Endothelial cell of umbilical vein (primary cell): Measurements from ENCODE around the gene OR5B21. TPM values are rescaled to one million over a fixed set of nuclear protein-coding genes. Genes with fewer than 3 reads are reported as not detected.

ENCODE experiments used
- BruUV-seq: library from RNA; stranded (reverse); fragments of 400-500 nt; replicated peaks from 2 replicates; lab custom pipeline; 2021; lab: Mats Ljungman, UMichigan
- CTCF ChIA-PET: fragments of 300-600, 350-600 bp; sonication (Branson Sonifier 250); formaldehyde crosslinking; loops from one replicate; lab custom pipeline; 2021; ENCODE audit warnings: antibody characterized with exemption, inconsistent platforms; lab: Charles Lee
- POLR2A ChIA-PET: fragments of 300-600, 350-600 bp; sonication (Branson Sonifier 250); formaldehyde crosslinking; loops from one replicate; lab custom pipeline; 2021; ENCODE audit warnings: antibody characterized with exemption, inconsistent platforms; lab: Charles Lee
- DNase-seq: peaks from one replicate; pipeline ENCODE4 v3.0.0-alpha.2; 2011; ENCODE audit warnings: low read depth, low spot score
- FAIRE-seq: peaks from 2 replicates; lab custom pipeline; 2011; peaks lifted over from hg19 to GRCh38; lab: Jason Lieb, UNC
- H2AFZ ChIP-seq: 2 replicates; pipeline ENCODE4 v1.6.0; 2012; ENCODE audit warnings: low read depth, low read length, control low read depth, inconsistent platforms
- H3K27ac ChIP-seq: 2 replicates; pipeline ENCODE4 v1.5.1; 2011; ENCODE audit warnings: low read depth, mild to moderate bottlenecking, control low read depth, low read length, moderate library complexity; ENCODE audit not compliant: insufficient read depth
- H3K27me3 ChIP-seq, 2 experiments: 2 replicates each; pipeline versions ENCODE4 v1.6.0 to v1.6.1; 2011; ENCODE audit warnings: low read length in 2 of 2, mixed read lengths in 1 of 2; ENCODE audit not compliant: control insufficient read depth in 2 of 2, insufficient read depth in 2 of 2
- H3K36me3 ChIP-seq, 2 experiments: 2 replicates in 1 of 2; 3 replicates in 1 of 2; pipeline ENCODE4 v1.5.1; 2011; ENCODE audit warnings: low read length in 2 of 2, mild to moderate bottlenecking in 1 of 2, moderate library complexity in 1 of 2; ENCODE audit not compliant: control insufficient read depth in 2 of 2, insufficient read depth in 2 of 2; ENCODE audit errors: extremely low read depth in 1 of 2
- H3K4me1 ChIP-seq: 3 replicates; pipeline ENCODE4 v1.5.1; 2011; ENCODE audit warnings: mild to moderate bottlenecking, low read length; ENCODE audit not compliant: control insufficient read depth, insufficient read depth; ENCODE audit errors: extremely low read depth
- H3K4me2 ChIP-seq: 2 replicates; pipeline ENCODE4 v1.6.1; 2011; ENCODE audit warnings: low read length, control low read depth, mixed read lengths; ENCODE audit not compliant: insufficient read depth
- H3K4me3 ChIP-seq, 3 experiments: fragments of 200-600 bp in 1 of 3; sonication (generic), shearing (Covaris generic) in 1 of 3; replicated peaks in 1 of 3; 2 replicates each; pipeline ENCODE4 v1.5.1; 2011 to 2016; ENCODE audit warnings: control low read depth in 3 of 3, low read length in 3 of 3, mild to moderate bottlenecking in 2 of 3, inconsistent platforms in 1 of 3, low read depth in 1 of 3, moderate library complexity in 1 of 3; ENCODE audit not compliant: insufficient read depth in 1 of 3
- H3K79me2 ChIP-seq: 2 replicates; pipeline ENCODE4 v1.6.0; 2012; ENCODE audit warnings: low read length, inconsistent platforms; ENCODE audit not compliant: control insufficient read depth, insufficient read depth
- H3K9ac ChIP-seq: replicated peaks from 2 replicates; pipeline ENCODE3; 2011; ENCODE audit warnings: low read length, control low read depth; ENCODE audit not compliant: insufficient read depth; ENCODE audit errors: extremely low read depth
- H3K9me1 ChIP-seq: replicated peaks from 3 replicates; pipeline ENCODE4 v1.6.0; 2011; ENCODE audit warnings: mild to moderate bottlenecking, low read length; ENCODE audit not compliant: control insufficient read depth, insufficient read depth; ENCODE audit errors: extremely low read depth
- H3K9me3 ChIP-seq: replicated peaks from 2 replicates; pipeline ENCODE4 v1.5.1; 2012; ENCODE audit warnings: low read length, inconsistent platforms; ENCODE audit not compliant: control insufficient read depth, insufficient read depth
- H4K20me1 ChIP-seq: replicated peaks from 2 replicates; pipeline ENCODE3; 2011; ENCODE audit warnings: mild to moderate bottlenecking, low read length; ENCODE audit not compliant: control insufficient read depth, insufficient read depth; ENCODE audit errors: extremely low read depth
- EZH2 ChIP-seq: IDR thresholded peaks from 2 replicates; pipeline ENCODE4 v1.6.1; 2012; ENCODE audit warnings: borderline replicate concordance, low read depth, mild to moderate bottlenecking, moderate library complexity, low read length, inconsistent platforms; ENCODE audit not compliant: severe bottlenecking
- FOS ChIP-seq: IDR thresholded peaks from 2 replicates; pipeline ENCODE4 v1.6.1; 2011; ENCODE audit warnings: mild to moderate bottlenecking, low read length, moderate library complexity, borderline replicate concordance; ENCODE audit not compliant: insufficient read depth
- GATA2 ChIP-seq: IDR thresholded peaks from 2 replicates; pipeline ENCODE4 v1.7.0; 2011; ENCODE audit warnings: low read depth, mild to moderate bottlenecking, moderate library complexity, mixed read lengths, low read length; ENCODE audit not compliant: insufficient read length, insufficient read depth
- JUN ChIP-seq: IDR thresholded peaks from 2 replicates; pipeline ENCODE4 v1.6.1; 2011; ENCODE audit warnings: borderline replicate concordance, low read depth; ENCODE audit not compliant: insufficient read length, insufficient read depth
- MAX ChIP-seq: IDR thresholded peaks from 2 replicates; pipeline ENCODE4 v1.6.1; 2011; ENCODE audit not compliant: insufficient read depth, insufficient read length
- MYC ChIP-seq: IDR thresholded peaks from one replicate; pipeline ENCODE4 v1.6.1; 2011; ENCODE audit warnings: mild to moderate bottlenecking, low read depth, low read length
- POLR2A ChIP-seq: IDR thresholded peaks from 2 replicates; pipeline ENCODE4 v1.6.1; 2012; ENCODE audit warnings: low read depth, mild to moderate bottlenecking, control low read depth, low read length
- POLR2AphosphoS5 ChIP-seq: IDR thresholded peaks from 2 replicates; pipeline ENCODE4 v1.6.1; 2012; ENCODE audit warnings: low read depth, mild to moderate bottlenecking, control low read depth, low read length, moderate library complexity; ENCODE audit not compliant: insufficient read depth
- dilution Hi-C: fragments of 300-500 bp; cut with MboI; formaldehyde crosslinking; loops from one replicate; pipeline ENCODE4 v1.15.0; 2019; ENCODE audit warnings: low sequenced_read_pairs; ENCODE audit not compliant: extremely low pct_ligation_motif_present
- intact Hi-C: fragments of 100-400 bp; cut with micrococcal nuclease; formaldehyde crosslinking; loops from one replicate; pipeline ENCODE4 v1.10.0; 2022
- polyA plus RNA-seq, 4 experiments: library from polyadenylated mRNA; depleted of rRNA in 3 of 4; stranded (reverse) in 3 of 4; unstranded in 1 of 4; fragments of >200 nt; gene quantifications; 2 replicates each; pipeline versions ENCODE4 v1.2.1 to v1.2.3, GENCODE V29; 2011 to 2012; ENCODE audit warnings: missing spikeins in 1 of 4
- total RNA-seq: library from RNA; stranded (reverse); gene quantifications from 2 replicates; pipeline ENCODE4 v1.2.3, GENCODE V29; 2021
- TF ChIP-seq, protein P1 (sequence below), 2 donors: IDR thresholded peaks; 1 replicate in 1 of 2; 2 replicates in 1 of 2; pipeline ENCODE4 v1.5.1; 2011; ENCODE audit warnings: low read length in 2 of 2, mild to moderate bottlenecking in 2 of 2, moderate library complexity in 2 of 2, control low read depth in 1 of 2, inconsistent platforms in 1 of 2, low read depth in 1 of 2; ENCODE audit not compliant: insufficient read depth in 1 of 2; ENCODE audit errors: extremely low read depth in 1 of 2

Gene OR5B21
- total and polyA plus RNA-seq, 2 donors (not counting 3 experiments of a cell fraction or from before 2014, with no cell fraction given): not detected

GRCh38 chr11:58506935-58507334, 970 bp downstream of the OR5B21 start:
- Histone ChIP-seq H3K9me1 (no peaks in the 10 kb centered on the region), H3K4me1 (no peaks in the 10 kb centered on the region), H3K4me2 (no peak overlapping the region), H3K9me3 (no peaks in the 10 kb centered on the region), H3K9ac (no peak overlapping the region), H3K36me3 (no peaks in the 10 kb centered on the region), H3K4me3 (no peak overlapping the region), H3K27me3 (peaks cover 4 to 11% of the 10 kb centered on the region in 2 experiments), H3K27ac (no peak overlapping the region), H3K79me2 (no peaks in the 10 kb centered on the region), H2AFZ (no peak overlapping the region), H4K20me1 (no peaks in the 10 kb centered on the region)
- no peak for TF ChIP-seq POLR2AphosphoS5
- TF ChIP-seq, protein P1, sequence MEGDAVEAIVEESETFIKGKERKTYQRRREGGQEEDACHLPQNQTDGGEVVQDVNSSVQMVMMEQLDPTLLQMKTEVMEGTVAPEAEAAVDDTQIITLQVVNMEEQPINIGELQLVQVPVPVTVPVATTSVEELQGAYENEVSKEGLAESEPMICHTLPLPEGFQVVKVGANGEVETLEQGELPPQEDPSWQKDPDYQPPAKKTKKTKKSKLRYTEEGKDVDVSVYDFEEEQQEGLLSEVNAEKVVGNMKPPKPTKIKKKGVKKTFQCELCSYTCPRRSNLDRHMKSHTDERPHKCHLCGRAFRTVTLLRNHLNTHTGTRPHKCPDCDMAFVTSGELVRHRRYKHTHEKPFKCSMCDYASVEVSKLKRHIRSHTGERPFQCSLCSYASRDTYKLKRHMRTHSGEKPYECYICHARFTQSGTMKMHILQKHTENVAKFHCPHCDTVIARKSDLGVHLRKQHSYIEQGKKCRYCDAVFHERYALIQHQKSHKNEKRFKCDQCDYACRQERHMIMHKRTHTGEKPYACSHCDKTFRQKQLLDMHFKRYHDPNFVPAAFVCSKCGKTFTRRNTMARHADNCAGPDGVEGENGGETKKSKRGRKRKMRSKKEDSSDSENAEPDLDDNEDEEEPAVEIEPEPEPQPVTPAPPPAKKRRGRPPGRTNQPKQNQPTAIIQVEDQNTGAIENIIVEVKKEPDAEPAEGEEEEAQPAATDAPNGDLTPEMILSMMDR (IDR thresholded peaks at IDR 0.05; ENCODE audit: extremely low read depth in 1 of 2, insufficient read depth in 1 of 2, low read depth in 1 of 2, low read length in 2 of 2): no peak
- TF ChIP-seq EZH2: no peak
- no peak for TF ChIP-seq MAX
- TF ChIP-seq GATA2: no peak
- TF ChIP-seq MYC: no peak
- no peak for TF ChIP-seq POLR2A
- TF ChIP-seq FOS: no peak
- TF ChIP-seq JUN: no peak
- intact Hi-C loops (no loop called here), dilution Hi-C loops (no loop called here)
- DNase-seq (no peak), FAIRE-seq (no peak)
- CTCF ChIA-PET: no interaction called here
- POLR2A ChIA-PET: no interaction called here
- no TSS peak for BruUV-seq
